ENCODE measurements around the gene KCNG1. TPM values are rescaled to one million over a fixed set of nuclear protein-coding genes. Genes with fewer than 3 reads are reported as not detected.

Gene KCNG1
- total RNA-seq, 1 donor from 2014 or later: 3.5 TPM

GRCh38 chr20:50959543-50960126, 63.3 kb downstream of the KCNG1 start:
- no peak for ATAC-seq
- intact Hi-C loops (cut with DNase I): no loop called here
- DNase-seq (ENCODE audit: low spot score): no peak

- intact Hi-C loops (cut with DNase I): no loop called here
- ATAC-seq (peak; percentile 93), DNase-seq (ENCODE audit: low spot score) (peak; percentile 88)
Observed at GRCh38 chr20:50958615-50959542, 64.0 kb downstream of the KCNG1 start, which contains the start of gene MOCS3. TSS of gene MOCS3 (plus strand) at chr20:50958818. CDS start at chr20:50958843, 25 bp downstream.

GRCh38 chr20:50957798-50958614, 64.9 kb downstream of the KCNG1 start, which contains the start of gene DPM1:
TSS of gene DPM1 (minus strand) at chr20:50958532. CDS start at chr20:50958523, 9 bp downstream.
- DNase-seq (ENCODE audit: low spot score): peak; percentile 92
- ATAC-seq: peak; percentile 96
- intact Hi-C loops (cut with DNase I): no loop called here

GRCh38 chr20:50957276-50957675, 65.6 kb downstream of the KCNG1 start:
- ATAC-seq: no peak
- intact Hi-C loops (cut with DNase I): no loop called here

GRCh38 chr20:50953821-50954220, 69.1 kb downstream of the KCNG1 start:
- ATAC-seq (no peak), DNase-seq (ENCODE audit: low spot score) (no peak)
- intact Hi-C loops (cut with DNase I): no loop called here

More at GRCh38 chr20:50957276-50957675, 65.6 kb downstream of the KCNG1 start:
- DNase-seq (ENCODE audit: low spot score): no peak

Other genes with a start within 250 kb of the KCNG1 start
- 4.8 TPM for gene BCAS4, start 228.0 kb downstream of the KCNG1 start, total RNA-seq
- 57.6 TPM for gene ADNP, start 91.7 kb downstream of the KCNG1 start, total RNA-seq
- 32.9 TPM for gene DPM1, start 64.6 kb downstream of the KCNG1 start, total RNA-seq
- gene MOCS3, start 64.3 kb downstream of the KCNG1 start, total RNA-seq: 3.1 TPM

Data from sciatic nerve (tissue), 2 donors.